ENCODE results near the gene ANKRD13C.
"Not testable (repeated sequence)": the region's sequence is repeated elsewhere in the genome, so short reads cannot be mapped to it uniquely, and the experiment has no call there.

ANKRD13C gene

DNA sequence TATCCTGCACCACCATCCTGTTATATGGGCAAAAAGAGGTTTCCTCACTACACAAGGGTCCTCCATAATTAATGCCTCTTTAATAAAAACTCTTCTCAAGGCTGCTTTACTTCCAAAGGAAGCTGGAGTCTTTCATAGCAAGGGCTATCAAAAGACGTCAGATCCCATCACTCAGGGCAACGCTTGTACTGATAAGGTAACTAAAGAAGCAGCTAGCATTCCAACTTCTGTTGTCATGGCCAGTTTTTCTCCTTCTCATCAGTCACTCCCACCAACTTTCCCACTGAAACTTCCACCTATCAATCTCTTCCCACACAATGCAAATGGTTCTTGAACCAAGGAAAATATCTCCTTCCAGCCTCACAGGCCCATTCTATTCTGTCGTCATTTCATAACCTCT is 17.1 kb upstream of the ANKRD13C start:
- H2BK15ac ChIP-seq (ENCODE audit: low read length); H3K23ac ChIP-seq (ENCODE audit: low read depth, low read length, poor library complexity); H3K18ac ChIP-seq (ENCODE audit: low read length); DNase-seq (ENCODE audit: low spot score); H3K4me3 ChIP-seq (ENCODE audit: low read length in 2 of 2); H3K27me3 ChIP-seq (ENCODE audit: control insufficient read depth in 3 of 3, insufficient read depth in 3 of 3, low read depth in 1 of 3, low read length in 3 of 3); H3K4me2 ChIP-seq (ENCODE audit: insufficient read depth, low read length, poor library complexity, severe bottlenecking); H4K91ac ChIP-seq (ENCODE audit: low read depth, low read length, poor library complexity); H4K8ac ChIP-seq (ENCODE audit: low read depth, low read length); H3K9me3 ChIP-seq (replicated peaks in 1 of 2; ENCODE audit: control insufficient read depth in 2 of 2, insufficient read depth in 1 of 2, low read depth in 1 of 2, low read length in 2 of 2); H2BK12ac ChIP-seq (ENCODE audit: low read length); H3K36me3 ChIP-seq (replicated peaks in 1 of 2; ENCODE audit: control insufficient read depth in 2 of 2, insufficient read depth in 2 of 2, low read length in 2 of 2); H3K27ac ChIP-seq (replicated peaks; ENCODE audit: low read length); H2AFZ ChIP-seq (ENCODE audit: low read length); H2BK5ac ChIP-seq (ENCODE audit: low read length); H2BK120ac ChIP-seq (ENCODE audit: low read depth, low read length); H3K4ac ChIP-seq (ENCODE audit: low read length); H3K79me1 ChIP-seq (ENCODE audit: low read depth, low read length); H2AK5ac ChIP-seq (ENCODE audit: low read depth, low read length); H3K9ac ChIP-seq (ENCODE audit: low read depth, low read length, poor library complexity); H3K4me1 ChIP-seq (ENCODE audit: control insufficient read depth in 2 of 2, insufficient read depth in 1 of 2, low read depth in 1 of 2, low read length in 2 of 2); H3K14ac ChIP-seq (ENCODE audit: low read length): not testable (repeated sequence)
- WGBS, 2 donors (ENCODE audit: extremely low coverage in 2 of 2, insufficient read length in 2 of 2, insufficient replicate concordance in 1 of 2): no CpG with 5 or more reads among the region's 3 CpGs

DNA sequence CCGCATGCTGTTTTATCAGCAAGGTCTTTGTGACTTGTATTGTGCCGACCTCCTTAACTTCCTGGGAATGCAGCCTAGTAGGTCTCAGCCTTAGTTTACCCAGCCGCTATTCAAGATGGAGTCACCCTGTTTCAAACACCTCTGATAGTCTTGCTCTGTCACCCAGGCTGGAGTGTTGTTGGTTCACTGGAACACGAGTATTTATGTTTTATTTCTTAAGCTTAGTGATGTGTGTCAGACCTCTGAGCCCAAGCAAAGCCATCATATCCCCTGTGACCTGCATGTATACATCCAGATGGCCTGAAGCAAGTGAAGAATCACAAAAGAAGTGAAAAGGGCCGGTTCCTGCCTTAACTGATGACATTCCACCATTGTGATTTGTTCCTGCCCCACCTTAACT is 12.9 kb upstream of the ANKRD13C start:
- not testable (repeated sequence) for H3K79me1 ChIP-seq (ENCODE audit: low read depth, low read length)
- WGBS, 2 donors (ENCODE audit: extremely low coverage in 2 of 2, insufficient read length in 2 of 2, insufficient replicate concordance in 1 of 2): no CpG with 5 or more reads among the region's 5 CpGs

GRCh38 chr1:70366997-70367396 is 12.5 kb upstream of the ANKRD13C start:
- WGBS, 2 donors (ENCODE audit: extremely low coverage in 2 of 2, insufficient read length in 2 of 2, insufficient replicate concordance in 1 of 2): no CpG with 5 or more reads among the region's 3 CpGs

More for the DNA sequence above, 12.9 kb upstream of the ANKRD13C start:
- H3K23ac ChIP-seq (ENCODE audit: low read depth, low read length, poor library complexity); H2BK12ac ChIP-seq (ENCODE audit: low read length); DNase-seq (ENCODE audit: low spot score); H3K27ac ChIP-seq (replicated peaks; ENCODE audit: low read length); H4K8ac ChIP-seq (ENCODE audit: low read depth, low read length); H3K36me3 ChIP-seq (replicated peaks in 1 of 2; ENCODE audit: control insufficient read depth in 2 of 2, insufficient read depth in 2 of 2, low read length in 2 of 2); H3K4ac ChIP-seq (ENCODE audit: low read length); H4K91ac ChIP-seq (ENCODE audit: low read depth, low read length, poor library complexity); H3K18ac ChIP-seq (ENCODE audit: low read length); H3K9me3 ChIP-seq (replicated peaks in 1 of 2; ENCODE audit: control insufficient read depth in 2 of 2, insufficient read depth in 1 of 2, low read depth in 1 of 2, low read length in 2 of 2); H2AFZ ChIP-seq (ENCODE audit: low read length); H2BK15ac ChIP-seq (ENCODE audit: low read length); H2AK5ac ChIP-seq (ENCODE audit: low read depth, low read length); H3K27me3 ChIP-seq (ENCODE audit: control insufficient read depth in 3 of 3, insufficient read depth in 3 of 3, low read depth in 1 of 3, low read length in 3 of 3); H3K4me1 ChIP-seq (ENCODE audit: control insufficient read depth in 2 of 2, insufficient read depth in 1 of 2, low read depth in 1 of 2, low read length in 2 of 2); H2BK120ac ChIP-seq (ENCODE audit: low read depth, low read length); H3K4me3 ChIP-seq (ENCODE audit: low read length in 2 of 2); H3K4me2 ChIP-seq (ENCODE audit: insufficient read depth, low read length, poor library complexity, severe bottlenecking); H3K14ac ChIP-seq (ENCODE audit: low read length); H2BK5ac ChIP-seq (ENCODE audit: low read length); H3K9ac ChIP-seq (ENCODE audit: low read depth, low read length, poor library complexity): not testable (repeated sequence)

GRCh38 chr1:70366425-70366952 is 12.0 kb upstream of the ANKRD13C start:
- H3K4me2 ChIP-seq (ENCODE audit: insufficient read depth, low read length, poor library complexity, severe bottlenecking); DNase-seq (ENCODE audit: low spot score); H3K4me3 ChIP-seq (ENCODE audit: low read length in 2 of 2); H3K4me1 ChIP-seq (ENCODE audit: control insufficient read depth in 2 of 2, insufficient read depth in 1 of 2, low read depth in 1 of 2, low read length in 2 of 2); H4K8ac ChIP-seq (ENCODE audit: low read depth, low read length); H3K79me1 ChIP-seq (ENCODE audit: low read depth, low read length); H2AK5ac ChIP-seq (ENCODE audit: low read depth, low read length); H4K91ac ChIP-seq (ENCODE audit: low read depth, low read length, poor library complexity); H3K36me3 ChIP-seq (replicated peaks in 1 of 2; ENCODE audit: control insufficient read depth in 2 of 2, insufficient read depth in 2 of 2, low read length in 2 of 2); H3K18ac ChIP-seq (ENCODE audit: low read length); H3K27me3 ChIP-seq (ENCODE audit: control insufficient read depth in 3 of 3, insufficient read depth in 3 of 3, low read depth in 1 of 3, low read length in 3 of 3); H2BK12ac ChIP-seq (ENCODE audit: low read length); H3K23ac ChIP-seq (ENCODE audit: low read depth, low read length, poor library complexity); H3K14ac ChIP-seq (ENCODE audit: low read length); H3K9me3 ChIP-seq (replicated peaks in 1 of 2; ENCODE audit: control insufficient read depth in 2 of 2, insufficient read depth in 1 of 2, low read depth in 1 of 2, low read length in 2 of 2); H3K27ac ChIP-seq (replicated peaks; ENCODE audit: low read length); H2AFZ ChIP-seq (ENCODE audit: low read length); H3K9ac ChIP-seq (ENCODE audit: low read depth, low read length, poor library complexity); H2BK15ac ChIP-seq (ENCODE audit: low read length); H3K4ac ChIP-seq (ENCODE audit: low read length); H2BK5ac ChIP-seq (ENCODE audit: low read length); H2BK120ac ChIP-seq (ENCODE audit: low read depth, low read length): not testable (repeated sequence)
- no CpG with 5 or more reads among the region's 4 CpGs for WGBS, 2 donors (ENCODE audit: extremely low coverage in 2 of 2, insufficient read length in 2 of 2, insufficient replicate concordance in 1 of 2)

More at GRCh38 chr1:70366997-70367396, 12.5 kb upstream of the ANKRD13C start:
- not testable (repeated sequence) for DNase-seq (ENCODE audit: low spot score); H3K4me1 ChIP-seq (ENCODE audit: control insufficient read depth in 2 of 2, insufficient read depth in 1 of 2, low read depth in 1 of 2, low read length in 2 of 2); H3K4ac ChIP-seq (ENCODE audit: low read length); H2AK5ac ChIP-seq (ENCODE audit: low read depth, low read length); H3K9me3 ChIP-seq (replicated peaks in 1 of 2; ENCODE audit: control insufficient read depth in 2 of 2, insufficient read depth in 1 of 2, low read depth in 1 of 2, low read length in 2 of 2); H3K27me3 ChIP-seq (ENCODE audit: control insufficient read depth in 3 of 3, insufficient read depth in 3 of 3, low read depth in 1 of 3, low read length in 3 of 3); H2BK12ac ChIP-seq (ENCODE audit: low read length); H3K27ac ChIP-seq (replicated peaks; ENCODE audit: low read length); H3K79me1 ChIP-seq (ENCODE audit: low read depth, low read length); H3K4me3 ChIP-seq (ENCODE audit: low read length in 2 of 2); H4K8ac ChIP-seq (ENCODE audit: low read depth, low read length); H4K91ac ChIP-seq (ENCODE audit: low read depth, low read length, poor library complexity); H2AFZ ChIP-seq (ENCODE audit: low read length); H3K4me2 ChIP-seq (ENCODE audit: insufficient read depth, low read length, poor library complexity, severe bottlenecking); H2BK15ac ChIP-seq (ENCODE audit: low read length); H2BK120ac ChIP-seq (ENCODE audit: low read depth, low read length); H3K14ac ChIP-seq (ENCODE audit: low read length); H3K36me3 ChIP-seq (replicated peaks in 1 of 2; ENCODE audit: control insufficient read depth in 2 of 2, insufficient read depth in 2 of 2, low read length in 2 of 2); H2BK5ac ChIP-seq (ENCODE audit: low read length); H3K23ac ChIP-seq (ENCODE audit: low read depth, low read length, poor library complexity); H3K18ac ChIP-seq (ENCODE audit: low read length); H3K9ac ChIP-seq (ENCODE audit: low read depth, low read length, poor library complexity)

Measured in neuronal stem cell (in vitro differentiated cells).